NCI-H510A (cell line): ENCODE measurements around the gene SAMD4B.
"Not testable (repeated sequence)": the region's sequence is repeated elsewhere in the genome, so short reads cannot be mapped to it uniquely, and the experiment has no call there.

Source experiments
- DNase-seq: peaks from one replicate; lab custom pipeline; 2025; lab: John Stamatoyannopoulos, UW

The SAMD4B gene

DNA sequence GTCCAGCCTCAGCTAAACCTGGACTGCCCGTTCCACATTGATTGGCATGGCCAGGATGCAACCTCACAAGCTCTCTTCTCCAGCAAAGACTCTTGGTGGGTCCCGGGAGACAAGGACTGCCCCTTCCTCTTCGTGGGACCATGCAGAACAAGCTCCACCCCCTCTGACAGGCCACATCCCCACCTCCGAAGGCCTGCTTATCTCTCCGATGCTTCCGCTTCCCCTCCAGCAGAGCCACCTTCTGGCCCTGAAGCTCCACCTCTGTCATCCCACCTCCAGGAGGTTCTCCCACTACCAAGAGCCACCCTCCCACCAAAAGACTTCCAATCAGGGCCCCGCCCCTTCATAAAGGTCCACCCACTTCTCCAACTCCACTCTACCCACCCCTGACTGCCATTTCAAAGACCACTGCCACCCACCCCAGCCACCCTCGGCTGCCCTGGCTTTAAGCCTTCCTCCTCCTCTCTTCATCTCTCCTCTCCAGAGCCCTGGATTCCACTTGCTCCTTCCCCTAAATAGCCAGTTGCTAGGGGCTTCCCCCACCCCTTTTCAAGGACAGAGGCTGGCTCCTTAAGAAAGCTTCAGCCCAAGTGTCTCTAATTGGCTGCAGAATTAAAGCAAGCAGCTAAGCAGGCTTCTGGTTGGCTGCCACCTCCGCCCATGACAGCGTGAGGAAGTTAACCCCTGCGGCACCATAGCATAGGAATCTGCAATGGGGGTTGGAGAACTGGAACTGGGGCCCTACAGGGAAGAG lies 31.5 kb upstream of the SAMD4B start:
- no peak for DNase-seq

DNA sequence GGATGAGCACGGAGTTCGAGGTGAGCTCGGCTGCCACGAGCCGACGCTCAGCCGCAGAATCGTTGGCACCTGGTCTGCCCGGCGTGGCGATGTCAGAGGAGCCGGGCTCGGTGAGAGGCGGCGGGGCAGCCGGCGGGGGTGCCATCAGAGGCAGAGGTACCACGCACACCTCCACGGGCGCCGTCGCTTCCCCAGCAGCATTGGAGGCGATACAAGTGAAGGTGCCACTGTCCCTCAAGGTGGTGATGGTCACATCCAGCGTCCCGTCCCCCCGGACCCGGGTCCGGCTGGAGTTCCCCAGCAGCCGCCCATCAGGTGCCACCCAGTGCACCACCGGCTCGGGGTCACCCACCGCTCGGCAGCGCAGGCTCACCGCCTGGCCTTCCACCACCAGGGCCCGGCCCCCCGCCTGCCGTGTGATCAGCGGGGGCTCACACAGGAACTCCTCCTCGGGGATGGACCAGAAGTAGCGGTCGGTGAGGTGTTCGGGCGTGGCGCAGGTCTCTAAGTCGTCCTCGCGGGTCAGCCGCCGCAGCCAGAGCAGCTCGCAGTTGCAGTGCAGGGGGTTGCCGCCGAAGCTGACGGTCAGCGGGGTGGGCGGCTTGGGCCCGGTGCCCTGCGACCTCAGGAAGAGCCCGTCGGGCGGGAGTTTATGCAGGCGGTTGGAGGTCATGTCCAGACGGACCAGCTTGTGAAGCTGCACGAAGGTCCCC lies 28.0 kb upstream of the SAMD4B start:
- no peak for DNase-seq

DNA sequence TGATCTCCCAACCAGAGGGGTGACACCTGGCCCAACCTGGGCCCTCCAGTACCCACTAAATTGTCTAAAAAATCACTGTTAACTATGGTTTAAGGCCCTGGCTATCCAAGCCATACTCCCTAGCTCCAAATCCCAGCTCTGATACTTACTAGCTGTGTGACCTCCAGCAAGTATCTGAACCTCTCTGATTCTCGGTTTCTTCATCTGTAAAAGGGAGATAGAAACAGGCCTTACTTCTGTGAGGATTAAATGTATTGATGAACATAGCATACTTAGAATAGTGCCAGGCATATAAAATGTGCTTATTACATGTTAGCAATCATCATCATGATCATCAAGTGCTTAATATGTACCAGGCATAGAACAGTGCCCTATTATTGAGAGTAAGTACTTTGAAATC lies 26.3 kb upstream of the SAMD4B start:
- no peak for DNase-seq

DNA sequence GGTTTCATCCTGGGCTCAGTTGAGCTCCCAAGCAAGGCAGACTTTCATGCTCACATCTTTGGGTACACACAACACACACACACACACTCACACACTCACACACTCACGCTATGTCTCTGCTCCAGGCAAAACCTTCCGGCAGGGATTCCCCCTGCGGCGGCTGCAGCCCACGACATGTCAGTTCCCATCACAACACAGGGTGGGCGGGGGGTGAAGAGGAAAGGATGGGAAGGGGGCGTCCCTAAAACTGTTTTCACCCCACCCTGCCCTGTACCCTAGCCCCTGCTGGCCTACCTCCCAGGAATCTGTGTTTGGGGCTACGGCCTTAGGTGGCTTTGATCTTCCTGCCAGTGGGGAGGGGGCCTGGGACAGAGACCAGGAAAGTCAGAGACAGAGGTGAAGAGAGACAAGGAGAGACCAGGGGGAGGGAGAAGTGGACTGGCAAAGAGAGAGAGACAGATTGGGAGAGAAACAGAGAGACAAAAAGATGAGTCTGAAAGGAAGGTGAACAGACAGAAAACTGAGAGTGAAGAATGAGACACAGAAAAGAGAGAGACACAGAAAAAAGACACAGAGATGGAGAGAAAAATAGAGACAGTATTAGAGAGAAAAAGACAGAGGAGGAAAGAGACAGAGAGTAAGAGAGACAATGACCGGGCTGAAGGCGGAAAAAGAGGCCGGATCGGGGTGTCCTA lies 25.4 kb upstream of the SAMD4B start:
- DNase-seq: no peak

DNA sequence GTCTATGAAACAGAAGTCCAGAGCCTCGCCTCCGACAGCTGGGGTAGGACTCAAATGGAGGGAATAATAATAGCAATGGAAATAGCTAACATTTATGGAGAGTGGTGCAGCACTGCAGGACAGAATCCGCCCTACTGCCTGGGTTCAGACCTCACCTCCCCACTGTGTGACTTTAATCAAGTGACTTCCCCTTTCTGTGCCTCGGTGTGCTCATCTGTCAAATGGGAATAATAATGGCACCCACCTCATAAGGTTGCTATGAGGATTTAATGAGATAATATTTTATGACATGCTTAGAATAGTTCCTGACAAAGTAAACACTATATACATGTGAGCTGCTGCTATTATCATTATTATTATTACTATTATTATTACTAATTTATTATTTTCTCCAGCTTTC lies 24.7 kb upstream of the SAMD4B start:
- DNase-seq: no peak

DNA sequence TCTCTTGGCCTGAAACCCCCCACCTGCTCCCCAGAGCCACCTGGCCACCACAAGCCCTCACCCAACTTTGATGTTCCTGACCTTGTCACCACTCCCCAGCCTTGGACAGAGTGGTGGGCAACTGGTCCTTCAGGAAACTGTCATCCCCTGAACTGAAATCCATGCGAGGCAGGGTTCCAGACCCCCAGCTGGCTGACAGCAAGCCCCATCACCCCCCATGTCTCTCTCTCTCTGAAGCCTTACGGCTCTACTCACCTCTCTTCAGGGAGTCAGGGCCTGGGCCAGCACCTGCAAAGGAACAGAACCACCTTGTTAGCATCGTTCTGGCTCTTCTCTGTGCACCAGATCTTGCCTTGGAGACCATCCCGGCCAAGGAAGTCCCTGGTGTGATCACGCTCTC lies 24.1 kb upstream of the SAMD4B start:
- DNase-seq: no peak

DNA sequence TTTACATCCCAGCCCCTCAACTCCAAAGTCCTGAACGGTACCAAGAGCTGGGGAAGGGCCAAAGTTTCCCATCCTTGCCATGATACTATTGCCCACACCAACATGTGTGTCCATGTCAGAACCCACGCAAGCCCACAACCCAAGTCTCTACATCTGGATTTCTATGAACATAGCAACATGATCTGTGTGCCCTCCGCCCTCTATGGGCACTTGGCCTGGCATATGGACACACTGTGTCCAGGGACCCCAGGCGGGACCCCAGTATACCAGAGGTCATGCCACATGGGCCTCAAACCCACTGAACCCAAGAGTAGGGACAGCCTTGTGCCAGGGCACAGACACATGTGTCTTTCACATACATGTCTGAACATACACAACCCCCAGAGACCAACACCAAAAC lies 23.5 kb upstream of the SAMD4B start:
- no peak for DNase-seq

DNA sequence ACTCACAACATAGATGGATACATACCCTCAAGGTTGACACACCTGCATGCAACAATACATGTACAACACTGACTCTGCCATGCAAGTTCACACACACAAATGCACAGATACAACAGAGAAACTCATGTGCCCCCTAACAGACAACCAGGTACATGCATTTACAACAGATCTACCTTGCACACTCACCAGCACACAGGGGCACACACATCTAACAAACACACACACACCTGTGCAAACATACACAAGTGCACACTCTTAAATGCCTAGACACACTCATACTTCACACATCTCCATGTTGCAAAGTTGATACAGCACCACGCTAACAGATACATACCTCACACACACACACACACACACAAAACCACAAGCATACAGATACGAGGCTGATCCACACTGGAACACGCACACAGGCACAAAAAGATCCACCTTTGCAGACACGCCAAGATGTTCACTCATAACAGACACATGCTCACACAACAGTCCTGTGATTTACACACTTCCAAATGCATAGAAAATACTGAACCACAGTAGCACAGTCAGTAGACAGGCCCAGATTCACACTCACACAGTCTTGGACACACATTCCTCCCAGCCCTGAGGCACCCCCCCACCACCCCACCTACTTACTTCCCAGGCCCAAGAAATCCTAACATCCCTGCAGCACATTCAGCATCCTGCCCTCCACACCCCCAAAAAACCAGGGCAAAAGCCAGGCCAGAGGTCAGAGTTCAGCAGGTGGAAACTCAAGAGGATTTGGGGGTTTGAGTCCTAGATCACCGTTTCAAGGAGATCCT lies 22.9 kb upstream of the SAMD4B start:
- DNase-seq: no peak

DNA sequence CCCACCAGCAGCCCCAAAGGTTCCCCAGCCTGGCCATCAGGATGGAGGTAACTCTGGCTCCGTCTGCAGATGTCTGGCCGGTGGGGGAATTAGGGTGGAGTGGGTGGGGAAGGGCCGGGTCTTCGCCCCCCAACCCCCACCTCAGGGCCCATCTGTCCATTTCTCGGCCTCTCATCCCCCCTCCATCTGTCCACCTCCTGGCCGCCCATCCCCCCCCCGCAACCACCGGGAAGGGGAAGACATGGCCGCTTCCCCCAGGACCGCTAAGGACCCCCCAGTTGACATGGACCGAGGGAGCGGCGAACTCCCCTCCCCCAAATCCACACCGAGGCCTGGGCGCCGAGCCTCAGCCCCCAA lies 22.4 kb upstream of the SAMD4B start:
- DNase-seq: no peak

DNA sequence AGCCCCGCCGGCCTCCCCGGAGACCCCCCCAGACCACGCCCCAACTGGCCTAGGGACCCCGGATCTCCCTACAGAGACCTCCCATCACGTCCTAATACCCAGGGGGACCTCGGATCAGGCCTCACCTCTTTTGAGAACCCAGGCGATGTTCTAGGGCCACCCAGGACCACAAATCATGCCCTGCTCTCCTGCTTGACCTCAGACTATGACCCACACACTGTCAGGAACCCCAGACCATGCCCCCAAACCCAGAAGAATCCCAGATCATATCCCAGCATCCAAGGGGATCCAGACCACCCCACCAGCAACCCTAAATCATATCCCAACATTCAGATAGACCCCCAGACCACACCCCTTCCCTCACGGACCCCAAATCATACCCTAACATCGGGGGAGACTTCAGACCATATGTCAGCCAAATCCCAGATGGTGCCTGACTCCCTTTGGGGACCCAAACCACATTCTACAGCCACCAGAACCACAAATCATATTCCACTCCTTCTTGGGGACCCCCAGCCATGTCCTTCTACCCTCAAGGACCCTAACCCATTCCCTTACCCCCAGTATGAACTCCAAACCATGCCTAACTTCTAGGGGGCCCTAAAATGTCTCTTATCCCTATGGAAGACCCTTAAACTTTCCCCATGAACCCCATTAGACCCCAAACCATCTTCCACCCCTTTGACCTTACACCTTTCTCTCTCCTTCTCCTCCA lies 20.9 kb upstream of the SAMD4B start:
- DNase-seq: no peak

DNA sequence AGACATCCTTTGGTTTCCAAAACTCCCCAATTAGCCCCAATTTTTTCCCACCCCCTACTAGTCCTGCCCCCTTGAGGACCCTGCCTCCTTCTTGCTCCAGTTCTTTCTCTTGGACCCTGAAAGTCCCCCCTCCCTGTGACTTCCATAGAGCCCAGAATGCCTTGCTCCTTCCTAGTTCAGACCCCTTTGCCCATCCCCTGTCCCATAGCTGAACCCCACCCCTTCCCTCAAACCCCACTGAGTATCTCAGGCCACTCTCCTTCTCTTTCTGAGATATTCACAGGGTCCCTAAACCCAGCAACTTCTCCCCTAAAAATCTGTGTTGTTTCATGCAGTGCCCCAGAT lies 20.4 kb upstream of the SAMD4B start:
- DNase-seq: no peak

DNA sequence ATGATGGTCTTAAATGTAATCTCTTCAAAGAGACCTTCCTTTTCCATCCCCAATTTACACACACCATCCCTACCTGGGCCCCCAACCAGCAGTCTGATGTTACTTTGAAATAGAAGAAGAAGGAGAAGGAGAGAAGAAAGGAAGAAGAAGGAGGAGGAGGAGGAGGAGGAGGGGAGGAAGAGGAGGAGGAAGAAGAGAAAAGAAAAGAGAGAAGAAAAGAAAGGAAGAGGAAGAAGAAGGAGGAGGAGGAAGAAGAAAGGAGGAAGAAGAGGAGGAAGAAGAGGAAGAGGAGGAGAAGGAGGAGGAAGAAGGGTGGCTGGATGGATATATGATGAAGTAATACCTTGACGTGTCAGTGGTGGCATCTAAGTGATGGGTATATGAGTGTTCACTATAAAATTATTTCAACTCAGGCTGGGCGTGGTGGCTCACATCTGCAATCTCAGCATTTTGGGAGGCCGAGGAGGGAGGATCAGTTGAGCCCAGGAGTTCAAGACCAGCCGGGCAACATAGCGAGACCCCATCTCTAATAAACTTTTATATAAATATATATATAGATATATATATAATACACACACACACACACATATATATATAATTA lies 17.9 kb upstream of the SAMD4B start:
- no peak for DNase-seq

DNA sequence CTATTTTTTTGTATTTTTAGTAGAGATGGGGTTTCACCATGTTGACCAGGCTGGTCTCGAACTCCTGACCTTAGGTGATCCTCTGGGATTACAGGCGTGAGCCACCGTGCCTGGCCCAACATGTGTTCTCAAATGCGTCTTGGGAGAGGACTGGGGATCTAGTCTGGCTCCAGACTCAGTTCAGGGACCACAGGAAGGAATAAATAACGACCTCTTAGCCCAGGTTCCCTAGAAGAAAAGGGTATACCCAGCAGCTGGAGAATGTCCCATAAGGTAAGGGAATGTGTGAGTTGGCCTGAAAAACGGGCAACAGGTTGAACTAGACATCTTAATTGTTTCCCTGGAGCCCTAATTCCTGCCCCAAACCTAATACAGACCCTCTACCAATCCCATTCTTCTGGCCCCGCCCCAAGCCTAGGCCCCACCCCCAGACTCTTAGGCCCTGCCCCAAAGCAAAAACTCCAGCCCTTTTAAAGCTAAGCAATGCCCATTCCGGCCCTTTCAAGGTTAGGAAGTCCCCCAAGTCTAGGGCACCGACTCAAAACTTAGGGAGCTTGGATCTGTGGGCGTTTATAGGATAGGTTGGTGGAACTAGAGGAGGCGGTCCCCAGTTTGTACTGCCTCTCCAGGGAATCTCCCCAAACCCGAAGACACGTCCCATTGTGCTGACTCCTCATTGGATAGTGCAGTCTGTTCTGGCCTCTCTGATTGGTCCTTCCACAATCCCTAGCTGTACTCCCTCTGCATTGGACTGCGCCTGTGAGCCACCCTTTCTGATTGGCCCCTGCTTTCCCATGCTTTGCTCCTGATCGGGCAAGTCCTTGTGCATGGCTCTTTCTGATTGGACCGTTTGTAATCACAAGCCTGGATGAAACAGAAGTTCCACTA lies 16.2 kb upstream of the SAMD4B start:
- no peak for DNase-seq

DNA sequence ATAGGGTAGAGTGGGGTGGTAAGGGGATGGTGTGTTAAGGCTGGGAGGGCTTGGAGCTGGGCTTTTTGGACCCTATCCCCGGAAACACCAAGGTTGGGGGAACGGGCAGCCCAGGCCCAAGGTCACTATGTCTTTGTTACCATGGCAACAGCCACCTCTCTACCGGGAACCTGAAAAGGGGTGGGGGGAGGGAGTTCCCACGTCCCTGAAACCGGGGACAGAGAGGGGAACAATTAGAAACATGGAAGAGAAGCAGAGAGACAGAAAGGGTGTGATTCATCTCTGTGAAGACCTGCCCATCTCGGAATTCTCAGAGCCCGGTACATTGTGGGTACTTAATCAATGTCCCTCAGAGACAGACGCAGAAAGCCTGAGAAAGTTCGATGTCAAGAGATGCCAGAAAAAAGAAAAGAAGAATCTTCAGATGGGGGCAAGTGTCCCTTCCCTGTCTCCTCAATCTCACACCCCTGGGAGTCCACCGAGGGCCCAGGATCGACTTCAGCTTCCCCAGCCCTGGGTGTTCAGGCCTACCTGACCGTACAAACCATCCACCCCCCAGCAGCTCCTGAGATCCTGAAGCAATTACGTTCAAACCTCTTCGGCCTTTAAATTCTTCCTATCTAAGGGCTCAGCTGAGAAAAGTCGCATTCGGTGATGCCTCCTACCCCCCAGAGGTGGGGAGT lies 14.7 kb upstream of the SAMD4B start:
- no peak for DNase-seq

DNA sequence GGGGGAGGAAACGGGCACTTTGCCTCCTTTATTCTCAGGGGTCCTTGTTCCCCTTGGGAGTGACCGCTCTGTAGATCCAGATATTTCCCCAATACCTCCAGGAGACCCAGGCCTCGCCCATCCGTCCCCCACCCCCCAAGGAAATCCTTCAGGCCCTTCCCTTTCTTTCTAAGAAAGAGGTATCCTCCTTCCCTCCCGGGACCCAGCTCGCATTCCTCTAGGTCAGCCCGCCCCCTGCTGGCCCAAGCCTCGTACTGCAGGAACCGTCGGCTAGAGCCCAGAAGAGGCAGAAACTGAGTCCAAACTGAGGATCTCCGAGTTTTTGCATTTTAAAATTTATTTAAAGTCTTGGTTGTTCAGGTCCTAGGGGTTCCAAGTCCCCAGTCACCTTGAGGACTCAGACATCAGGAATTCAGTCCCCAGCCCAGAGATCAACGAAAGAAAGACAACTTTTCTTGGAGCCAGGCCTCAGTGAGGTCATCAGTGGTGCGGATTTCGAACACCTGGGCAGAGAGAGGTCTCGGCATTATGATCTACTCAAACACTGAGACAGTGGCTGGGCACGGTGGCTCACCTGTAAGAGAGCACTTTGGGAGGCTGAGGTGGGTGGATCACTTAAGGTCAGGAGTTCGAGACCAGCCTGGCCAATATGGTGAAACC lies 14.0 kb upstream of the SAMD4B start:
- peak; percentile 8 for DNase-seq

DNA sequence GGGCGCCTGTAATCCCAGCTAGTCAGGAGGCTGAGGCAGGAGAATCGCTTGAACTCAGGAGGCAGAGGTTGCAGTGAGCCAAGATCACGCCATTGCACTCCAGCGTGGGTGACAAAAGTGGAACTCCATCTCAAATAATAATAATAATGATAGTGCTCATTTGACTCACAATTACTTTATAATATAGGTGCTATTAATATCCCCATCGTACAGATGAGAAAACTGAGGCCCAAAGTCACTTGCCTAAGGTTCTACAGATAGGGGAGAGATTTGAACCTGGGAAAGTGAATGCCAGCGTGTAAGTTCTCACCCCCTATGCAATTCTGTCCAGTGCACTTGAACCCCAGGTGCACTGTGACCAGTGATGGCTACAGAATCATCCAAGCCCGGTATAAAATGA lies 12.3 kb upstream of the SAMD4B start:
- no peak for DNase-seq

DNA sequence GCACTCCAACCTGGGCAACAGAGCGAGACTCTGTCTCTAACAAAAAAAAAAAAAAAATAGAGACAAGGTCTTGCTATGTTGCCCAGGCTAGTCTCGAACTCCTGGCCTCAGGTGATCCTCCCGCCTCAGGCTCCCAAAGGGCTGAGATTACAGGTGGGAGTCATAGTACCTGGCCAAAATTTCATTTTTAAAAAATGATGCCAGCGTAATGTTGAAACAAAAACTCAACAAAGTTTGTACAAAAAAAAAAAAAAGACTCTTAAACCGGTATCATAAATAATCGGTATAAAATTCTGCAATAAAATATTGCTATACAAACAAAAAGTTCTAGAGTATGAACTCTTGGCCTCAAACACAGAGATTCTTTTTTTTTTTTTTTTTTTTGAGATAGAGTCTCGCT lies 9.9 kb upstream of the SAMD4B start:
- no peak for DNase-seq

DNA sequence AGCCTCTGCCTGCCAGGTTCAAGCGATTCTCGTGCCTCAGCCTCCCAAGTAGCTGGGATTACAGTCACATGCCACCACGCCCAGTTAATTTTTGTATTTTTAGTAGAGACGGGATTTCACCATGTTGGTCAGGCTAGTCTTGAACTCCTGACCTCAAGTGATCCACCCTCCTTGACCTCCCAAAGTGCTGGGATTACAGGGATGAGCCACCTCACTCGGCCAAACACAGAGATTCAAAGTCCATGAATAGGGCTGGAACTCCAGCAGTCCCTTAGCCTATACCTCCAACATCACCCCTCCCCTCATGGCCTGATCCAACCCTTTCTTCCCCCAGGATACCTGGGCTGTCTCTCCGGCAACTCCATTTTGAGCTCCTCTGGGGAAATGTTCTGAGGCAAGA lies 9.5 kb upstream of the SAMD4B start:
- DNase-seq: not testable (repeated sequence)

DNA sequence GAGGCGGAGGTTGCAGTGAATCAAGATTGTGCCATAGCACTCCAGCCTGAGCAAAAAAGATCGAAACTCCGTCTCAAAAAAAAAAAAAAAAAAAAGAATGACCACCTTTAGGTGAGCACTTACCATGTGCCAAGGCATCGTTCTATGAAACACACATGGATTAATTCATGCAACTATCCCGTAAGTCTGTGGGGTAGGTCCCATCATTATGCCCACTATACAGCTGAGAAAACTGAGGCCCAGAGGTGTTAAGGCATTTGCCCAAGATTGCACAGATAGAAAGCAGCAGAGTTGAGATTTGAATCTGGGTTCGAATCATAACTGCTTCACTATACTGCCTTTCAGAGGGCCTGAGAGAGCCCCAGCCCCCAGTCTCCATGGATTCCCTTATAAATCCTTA lies 8.7 kb upstream of the SAMD4B start:
- DNase-seq: no peak
